Measurements from ENCODE around the gene MIA3.

MIA3 gene

DNA sequence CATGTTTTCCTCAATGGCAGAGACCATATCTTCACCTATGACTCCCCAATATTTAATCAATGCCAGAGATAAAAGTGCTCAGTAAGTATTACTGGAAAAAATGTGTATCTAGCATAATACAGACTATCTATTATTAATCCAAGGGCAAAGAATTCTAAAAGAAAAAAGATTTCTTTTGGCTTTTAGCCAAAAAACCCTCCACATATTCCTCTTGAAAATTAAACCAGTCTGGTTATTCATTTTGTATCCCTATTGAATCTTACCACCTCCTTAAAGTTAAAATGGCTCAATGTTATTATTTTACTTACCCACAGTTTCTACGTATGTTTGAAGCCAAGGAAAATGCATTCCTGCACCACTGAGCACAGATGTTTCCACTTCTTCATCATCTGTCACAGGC is 29.8 kb upstream of the MIA3 start:
- TF ChIP-seq, protein P1, sequence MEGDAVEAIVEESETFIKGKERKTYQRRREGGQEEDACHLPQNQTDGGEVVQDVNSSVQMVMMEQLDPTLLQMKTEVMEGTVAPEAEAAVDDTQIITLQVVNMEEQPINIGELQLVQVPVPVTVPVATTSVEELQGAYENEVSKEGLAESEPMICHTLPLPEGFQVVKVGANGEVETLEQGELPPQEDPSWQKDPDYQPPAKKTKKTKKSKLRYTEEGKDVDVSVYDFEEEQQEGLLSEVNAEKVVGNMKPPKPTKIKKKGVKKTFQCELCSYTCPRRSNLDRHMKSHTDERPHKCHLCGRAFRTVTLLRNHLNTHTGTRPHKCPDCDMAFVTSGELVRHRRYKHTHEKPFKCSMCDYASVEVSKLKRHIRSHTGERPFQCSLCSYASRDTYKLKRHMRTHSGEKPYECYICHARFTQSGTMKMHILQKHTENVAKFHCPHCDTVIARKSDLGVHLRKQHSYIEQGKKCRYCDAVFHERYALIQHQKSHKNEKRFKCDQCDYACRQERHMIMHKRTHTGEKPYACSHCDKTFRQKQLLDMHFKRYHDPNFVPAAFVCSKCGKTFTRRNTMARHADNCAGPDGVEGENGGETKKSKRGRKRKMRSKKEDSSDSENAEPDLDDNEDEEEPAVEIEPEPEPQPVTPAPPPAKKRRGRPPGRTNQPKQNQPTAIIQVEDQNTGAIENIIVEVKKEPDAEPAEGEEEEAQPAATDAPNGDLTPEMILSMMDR (IDR thresholded peaks at IDR 0.05; ENCODE audit: insufficient read depth, low read depth, low read length, missing control alignments) = no peak
- no peak overlapping the region for H3K4me3 ChIP-seq (ENCODE audit: low read length)

DNA sequence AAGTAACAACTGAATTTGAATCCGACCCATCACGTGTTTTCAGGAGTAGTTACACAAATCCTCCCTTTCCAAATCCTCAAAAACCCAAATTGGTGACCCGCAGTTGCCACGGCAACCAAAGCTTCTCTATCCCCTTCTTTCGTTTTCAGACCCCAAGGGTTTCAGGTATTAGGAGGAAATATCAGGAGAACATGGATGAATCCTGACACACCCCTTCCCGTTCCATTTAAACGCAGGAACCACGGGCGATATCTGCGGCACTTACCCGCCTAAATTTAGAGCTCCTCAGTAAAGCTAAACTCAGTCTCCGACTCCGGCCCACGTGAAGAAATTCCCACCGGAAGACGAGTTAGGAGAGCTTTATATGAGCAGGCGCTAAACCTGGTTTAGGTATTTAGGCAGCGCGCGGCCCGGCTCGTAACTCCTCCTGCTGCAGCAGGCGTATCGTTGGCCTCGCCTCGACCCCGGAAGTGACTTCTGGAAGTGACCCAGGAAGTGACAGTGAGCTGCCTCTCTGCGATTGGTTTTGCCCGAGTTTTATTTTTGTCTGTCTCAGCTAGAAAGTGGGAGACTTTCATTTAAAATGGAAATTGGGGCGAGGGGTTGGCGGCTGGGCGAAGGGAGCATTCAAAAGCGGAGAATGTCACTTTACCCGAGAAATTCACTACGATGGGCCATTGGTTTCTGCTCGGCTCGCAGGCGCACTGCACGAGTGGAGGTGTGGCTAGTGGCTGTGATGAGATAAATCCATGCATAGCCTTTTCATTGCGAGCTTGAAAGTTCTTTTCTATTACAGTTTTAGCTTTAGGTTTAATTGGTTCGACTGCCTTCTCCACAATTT is 28.2 kb upstream of the MIA3 start, which contains the start of gene TAF1A:
Gene TAF1A (minus strand): TSS at position 472 of the 841 bp plus-strand sequence.
- TF ChIP-seq, protein P1 (IDR thresholded peaks at IDR 0.05; ENCODE audit: insufficient read depth, low read depth, low read length, missing control alignments) = no peak
- H3K4me3 ChIP-seq (ENCODE audit: low read length) = peak within 1 kb of the TSS; percentile 90
- DNase-seq (ENCODE audit: low read depth) = peak; percentile 88

More for the DNA sequence above, 29.8 kb upstream of the MIA3 start:
- DNase-seq (ENCODE audit: low read depth) = no peak

DNA sequence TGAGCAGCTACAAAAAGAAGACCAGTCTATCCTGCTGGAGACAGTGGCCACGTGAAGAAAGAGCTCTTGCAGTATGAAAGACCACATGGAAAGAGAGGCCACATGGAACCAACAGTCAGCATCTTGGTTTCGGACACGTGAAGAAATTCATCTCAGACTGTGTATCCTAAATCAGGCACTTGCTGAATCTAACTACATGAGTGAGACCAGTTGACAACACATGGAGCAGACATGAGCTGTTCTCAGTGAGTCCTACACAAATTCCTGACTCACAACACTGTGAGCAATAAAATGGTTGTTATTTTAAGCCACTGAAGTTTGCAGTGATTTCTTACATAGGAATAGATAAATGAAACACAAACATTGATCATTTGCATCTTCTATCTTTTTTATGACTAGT is 25.7 kb upstream of the MIA3 start:
- H3K4me3 ChIP-seq (ENCODE audit: low read length) = no peak overlapping the region
- DNase-seq (ENCODE audit: low read depth) = peak; percentile 56
- TF ChIP-seq, protein P1 (IDR thresholded peaks at IDR 0.05; ENCODE audit: insufficient read depth, low read depth, low read length, missing control alignments) = no peak

DNA sequence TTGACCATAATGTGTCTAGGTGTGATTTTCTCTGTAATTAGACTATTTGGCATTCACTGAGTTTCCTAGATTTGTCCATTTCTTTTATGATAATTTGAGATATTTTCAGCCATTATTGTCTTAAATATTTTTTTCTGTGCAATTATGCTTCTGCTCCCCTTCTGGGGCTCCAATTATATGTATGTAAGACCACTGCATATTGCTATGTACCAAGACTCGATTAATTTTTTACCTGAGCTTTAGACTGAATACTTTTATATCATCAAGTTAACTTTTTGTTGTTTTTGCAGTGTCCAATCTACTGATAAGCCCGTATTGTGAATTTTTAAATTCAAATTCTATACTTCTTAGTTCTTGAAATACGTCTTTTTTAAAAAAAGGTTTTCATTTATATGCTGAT is 23.1 kb upstream of the MIA3 start:
- DNase-seq (ENCODE audit: low read depth) = no peak
- TF ChIP-seq, protein P1 (IDR thresholded peaks at IDR 0.05; ENCODE audit: insufficient read depth, low read depth, low read length, missing control alignments) = no peak
- H3K4me3 ChIP-seq (ENCODE audit: low read length) = no peak overlapping the region

DNA sequence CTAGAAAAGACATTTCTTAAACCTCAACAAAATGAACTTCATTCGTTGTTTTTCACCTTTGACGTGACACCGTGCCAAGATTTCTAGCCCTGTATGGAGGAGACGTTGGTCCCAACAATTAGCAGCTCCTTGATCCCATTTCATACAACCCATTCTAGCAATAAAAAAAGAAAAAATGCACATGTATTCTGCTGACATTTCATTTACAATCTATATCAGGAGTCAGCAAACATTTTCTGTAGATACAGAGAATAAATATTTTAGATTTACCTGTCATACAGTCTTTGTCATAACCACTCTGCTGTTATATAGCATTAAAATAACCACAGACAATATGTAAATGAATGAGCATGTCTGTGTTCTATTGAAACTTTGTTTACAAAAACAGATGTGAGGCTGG is 21.2 kb upstream of the MIA3 start:
- no peak for DNase-seq (ENCODE audit: low read depth)
- H3K4me3 ChIP-seq (ENCODE audit: low read length) = no peak overlapping the region
- TF ChIP-seq, protein P1 (IDR thresholded peaks at IDR 0.05; ENCODE audit: insufficient read depth, low read depth, low read length, missing control alignments) = no peak

DNA sequence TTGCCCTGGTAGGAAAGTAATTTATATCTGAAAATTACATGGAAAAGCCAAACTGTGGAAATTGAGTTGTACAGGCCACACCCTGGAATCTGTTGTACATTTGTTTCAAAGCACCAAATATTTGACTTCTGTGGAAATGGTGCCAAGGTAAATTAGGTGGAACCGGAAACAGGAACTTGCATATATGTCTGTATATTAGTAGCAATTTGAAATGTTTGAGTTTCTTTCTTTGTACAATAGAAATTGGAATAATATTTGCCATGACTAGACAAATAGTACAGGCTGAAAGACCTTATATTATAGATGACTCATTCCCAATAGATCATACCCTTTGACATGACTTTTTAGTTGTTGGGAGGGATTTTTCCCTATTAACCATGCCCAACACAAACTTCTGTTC is 17.6 kb upstream of the MIA3 start:
- no peak for DNase-seq (ENCODE audit: low read depth)
- no peak overlapping the region for H3K4me3 ChIP-seq (ENCODE audit: low read length)
- TF ChIP-seq, protein P1 (IDR thresholded peaks at IDR 0.05; ENCODE audit: insufficient read depth, low read depth, low read length, missing control alignments) = no peak

DNA sequence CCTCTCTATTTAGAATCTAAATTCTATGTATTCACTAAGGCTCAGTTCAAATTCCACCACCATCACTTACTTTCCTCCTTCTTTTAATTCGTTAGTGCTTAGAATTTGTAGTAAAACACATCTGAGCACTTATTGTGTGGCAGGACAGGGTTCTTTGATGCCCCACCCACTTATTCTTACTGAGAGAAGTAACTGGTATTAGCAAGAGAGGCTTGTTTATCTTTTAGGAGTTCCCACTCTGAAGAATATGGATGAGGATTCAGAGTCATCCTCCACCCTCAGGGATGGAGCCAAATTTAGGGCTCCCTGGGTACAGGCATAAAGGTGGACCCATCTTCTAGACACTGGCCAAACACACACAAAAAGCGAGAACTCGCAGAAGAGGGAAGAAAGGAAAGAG is 16.6 kb upstream of the MIA3 start:
- TF ChIP-seq, protein P1 (IDR thresholded peaks at IDR 0.05; ENCODE audit: insufficient read depth, low read depth, low read length, missing control alignments) = no peak
- no peak overlapping the region for H3K4me3 ChIP-seq (ENCODE audit: low read length)
- DNase-seq (ENCODE audit: low read depth) = no peak
